ENCODE results near the gene PBRM1. TPM values are rescaled to one million over a fixed set of nuclear protein-coding genes. Genes with fewer than 3 reads are reported as not detected.

Gene PBRM1
- total and polyA plus RNA-seq, 3 experiments from 2014 or later: 78.6 to 83.6 (median 81.4) TPM

- CTCF ChIA-PET: no interaction called here
- POLR2A ChIA-PET: no interaction called here
- peaks cover 0 to 84% (median 32%) of the 10 kb centered on the region in 3 donors for H3K36me3 Mint-ChIP-seq
Observed at GRCh38 chr3:52649461-52650210, 36.1 kb downstream of the PBRM1 start.

GRCh38 chr3:52645549-52645948 lies 40.2 kb downstream of the PBRM1 start:
- Histone ChIP-seq H3K27ac (ENCODE audit: low read depth, low read length) (no peak overlapping the region), H3K27me3 (ENCODE audit: insufficient read depth, low read length, poor library complexity, severe bottlenecking) (no peaks in the 10 kb centered on the region), H3K4me3 (ENCODE audit: low read length) (no peak overlapping the region), H3K4me1 (ENCODE audit: insufficient read depth, low read length) (no peaks in the 10 kb centered on the region), H3K9me3 (ENCODE audit: low read length) (no peaks in the 10 kb centered on the region), H3K36me3 (ENCODE audit: insufficient read depth, low read length) (peaks cover 37% of the 10 kb centered on the region)
- H3K4me3 Mint-ChIP-seq: no peak overlapping the region
- no peaks in the 10 kb centered on the region for H3K27me3 Mint-ChIP-seq
- H3K4me1 Mint-ChIP-seq: no peaks in the 10 kb centered on the region
- ChIA-PET CTCF (interaction anchor here (0.6 kb wide), 1 partner anchor 234 kb away, joined by 4 read pairs; no protein-coding TSS in a partner anchor), POLR2A (no interaction called here)
- no peak overlapping the region for H3K27ac Mint-ChIP-seq
- DNase-seq: no peak
- no peaks in the 10 kb centered on the region for H3K9me3 Mint-ChIP-seq
- peaks cover 0 to 82% (median 24%) of the 10 kb centered on the region in 3 donors for H3K36me3 Mint-ChIP-seq

More at GRCh38 chr3:52649461-52650210, 36.1 kb downstream of the PBRM1 start:
- Mint-ChIP-seq H3K27me3 (no peaks in the 10 kb centered on the region), H3K9me3 (no peaks in the 10 kb centered on the region), H3K4me3 (no peak overlapping the region), H3K27ac (peak overlapping the region in 3 of 8 donors; percentile 19 to 59 (median 22)), H3K4me1 (peaks cover 0 to 7% (median 0%) of the 10 kb centered on the region in 3 donors)
- Histone ChIP-seq H3K36me3 (ENCODE audit: insufficient read depth, low read length) (peaks cover 38% of the 10 kb centered on the region), H3K4me1 (ENCODE audit: insufficient read depth, low read length) (no peaks in the 10 kb centered on the region), H3K9me3 (ENCODE audit: low read length) (no peaks in the 10 kb centered on the region), H3K27me3 (ENCODE audit: insufficient read depth, low read length, poor library complexity, severe bottlenecking) (no peaks in the 10 kb centered on the region), H3K4me3 (ENCODE audit: low read length) (no peak overlapping the region), H3K27ac (ENCODE audit: low read depth, low read length) (no peak overlapping the region)
- DNase-seq: no peak

DNA sequence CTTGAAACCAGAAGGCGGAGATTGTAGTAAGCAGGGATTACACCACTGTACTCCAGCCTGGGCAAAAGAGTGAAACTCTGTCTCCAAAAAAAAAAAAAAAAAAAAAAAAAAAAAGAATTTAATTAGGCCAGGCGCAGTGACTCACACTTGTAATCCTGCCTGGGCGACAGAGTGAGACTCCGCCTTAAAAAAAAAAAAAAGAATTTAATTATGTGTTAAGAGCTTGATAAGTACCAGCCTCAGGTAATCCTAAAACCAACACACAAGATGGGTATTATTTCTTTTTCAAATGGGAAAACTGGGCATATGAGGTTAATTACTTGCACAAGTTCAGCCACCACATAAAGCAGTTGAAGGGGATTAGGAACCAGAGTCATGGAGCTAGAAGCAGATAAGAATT lies 49.0 kb downstream of the PBRM1 start:
- DNase-seq: no peak
- Histone ChIP-seq H3K4me3 (ENCODE audit: low read length) (no peak overlapping the region), H3K9me3 (ENCODE audit: low read length) (no peaks in the 10 kb centered on the region), H3K27ac (ENCODE audit: low read depth, low read length) (no peak overlapping the region), H3K36me3 (ENCODE audit: insufficient read depth, low read length) (peaks cover 17% of the 10 kb centered on the region), H3K4me1 (ENCODE audit: insufficient read depth, low read length) (no peaks in the 10 kb centered on the region), H3K27me3 (ENCODE audit: insufficient read depth, low read length, poor library complexity, severe bottlenecking) (no peaks in the 10 kb centered on the region)
- ChIA-PET POLR2A (no interaction called here), CTCF (no interaction called here)
- Mint-ChIP-seq H3K27ac (no peak overlapping the region), H3K4me1 (no peaks in the 10 kb centered on the region), H3K36me3 (peaks cover 0 to 73% (median 16%) of the 10 kb centered on the region in 3 donors), H3K9me3 (no peaks in the 10 kb centered on the region), H3K4me3 (no peak overlapping the region), H3K27me3 (no peaks in the 10 kb centered on the region)

GRCh38 chr3:52633786-52634185 lies 51.9 kb downstream of the PBRM1 start:
- Histone ChIP-seq H3K9me3 (ENCODE audit: low read length) (no peaks in the 10 kb centered on the region), H3K4me3 (ENCODE audit: low read length) (no peak overlapping the region), H3K27ac (ENCODE audit: low read depth, low read length) (no peak overlapping the region), H3K4me1 (ENCODE audit: insufficient read depth, low read length) (no peaks in the 10 kb centered on the region), H3K27me3 (ENCODE audit: insufficient read depth, low read length, poor library complexity, severe bottlenecking) (no peaks in the 10 kb centered on the region), H3K36me3 (ENCODE audit: insufficient read depth, low read length) (peaks cover 22% of the 10 kb centered on the region)
- DNase-seq: no peak
- POLR2A ChIA-PET: no interaction called here
- CTCF ChIA-PET: no interaction called here
- Mint-ChIP-seq H3K36me3 (peaks cover 0 to 64% (median 11%) of the 10 kb centered on the region in 3 donors), H3K9me3 (no peaks in the 10 kb centered on the region), H3K27ac (peak overlapping the region in 1 of 8 donors; percentile 38), H3K4me1 (no peaks in the 10 kb centered on the region), H3K27me3 (no peaks in the 10 kb centered on the region), H3K4me3 (no peak overlapping the region)

DNA sequence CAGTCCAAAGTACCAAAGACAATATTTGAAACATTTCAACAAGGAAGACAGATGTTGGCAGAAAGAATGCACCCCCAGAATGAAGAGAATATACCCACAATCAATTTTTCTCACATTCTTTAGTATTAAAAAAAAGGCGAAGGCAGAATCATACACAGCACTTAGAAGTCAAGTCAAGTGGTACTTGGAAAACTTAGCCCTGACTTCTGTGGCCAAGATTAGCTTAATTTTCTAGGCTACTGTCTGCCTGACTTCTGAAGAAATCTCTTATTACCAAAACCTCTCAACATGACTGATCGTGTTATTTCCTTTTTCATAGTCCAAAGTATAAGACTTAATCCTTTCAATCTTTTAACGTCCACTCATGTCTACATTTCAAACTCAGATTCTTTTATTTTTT lies 60.7 kb downstream of the PBRM1 start:
- no peaks in the 10 kb centered on the region for H3K27me3 Mint-ChIP-seq
- no peak overlapping the region for H3K4me3 Mint-ChIP-seq
- DNase-seq: no peak
- H3K27ac ChIP-seq (ENCODE audit: low read depth, low read length): no peak overlapping the region
- H3K4me3 ChIP-seq (ENCODE audit: low read length): no peak overlapping the region
- peaks cover 28% of the 10 kb centered on the region for H3K36me3 ChIP-seq (ENCODE audit: insufficient read depth, low read length)
- H3K4me1 ChIP-seq (ENCODE audit: insufficient read depth, low read length): no peaks in the 10 kb centered on the region
- no peaks in the 10 kb centered on the region for H3K9me3 Mint-ChIP-seq
- H3K27ac Mint-ChIP-seq: peak overlapping the region in 3 of 8 donors; percentile 4 to 50 (median 36)
- no peaks in the 10 kb centered on the region for H3K27me3 ChIP-seq (ENCODE audit: insufficient read depth, low read length, poor library complexity, severe bottlenecking)
- POLR2A ChIA-PET: interaction anchor here (0.6 kb wide), 1 partner anchor 494 kb away, joined by 4 read pairs; no protein-coding TSS in a partner anchor
- CTCF ChIA-PET: no interaction called here
- H3K36me3 Mint-ChIP-seq: peaks cover 0 to 72% (median 22%) of the 10 kb centered on the region in 3 donors
- H3K4me1 Mint-ChIP-seq: peaks cover 12 to 22% (median 18%) of the 10 kb centered on the region in 3 donors
- H3K9me3 ChIP-seq (ENCODE audit: low read length): no peaks in the 10 kb centered on the region

- no peak overlapping the region for H3K4me3 Mint-ChIP-seq
- peak overlapping the region in 4 of 8 donors; percentile 6 to 53 (median 12) for H3K27ac Mint-ChIP-seq
- peaks cover 15 to 25% (median 21%) of the 10 kb centered on the region in 3 donors for H3K4me1 Mint-ChIP-seq
- Histone ChIP-seq H3K9me3 (ENCODE audit: low read length) (no peaks in the 10 kb centered on the region), H3K27ac (ENCODE audit: low read depth, low read length) (no peak overlapping the region), H3K4me3 (ENCODE audit: low read length) (no peak overlapping the region), H3K27me3 (ENCODE audit: insufficient read depth, low read length, poor library complexity, severe bottlenecking) (no peaks in the 10 kb centered on the region), H3K4me1 (ENCODE audit: insufficient read depth, low read length) (no peaks in the 10 kb centered on the region), H3K36me3 (ENCODE audit: insufficient read depth, low read length) (peaks cover 24% of the 10 kb centered on the region)
- CTCF ChIA-PET: no interaction called here
- POLR2A ChIA-PET: no interaction called here
- H3K27me3 Mint-ChIP-seq: no peaks in the 10 kb centered on the region
- no peak for DNase-seq
- no peaks in the 10 kb centered on the region for H3K9me3 Mint-ChIP-seq
- peaks cover 0 to 67% (median 21%) of the 10 kb centered on the region in 3 donors for H3K36me3 Mint-ChIP-seq
Observed at GRCh38 chr3:52623234-52623792, 62.4 kb downstream of the PBRM1 start.

- Histone ChIP-seq H3K36me3 (ENCODE audit: insufficient read depth, low read length) (peaks cover 19% of the 10 kb centered on the region), H3K27ac (ENCODE audit: low read depth, low read length) (no peak overlapping the region), H3K4me3 (ENCODE audit: low read length) (no peak overlapping the region), H3K27me3 (ENCODE audit: insufficient read depth, low read length, poor library complexity, severe bottlenecking) (no peaks in the 10 kb centered on the region), H3K4me1 (ENCODE audit: insufficient read depth, low read length) (no peaks in the 10 kb centered on the region), H3K9me3 (ENCODE audit: low read length) (no peaks in the 10 kb centered on the region)
- Mint-ChIP-seq H3K36me3 (peaks cover 8 to 66% (median 20%) of the 10 kb centered on the region in 3 donors), H3K9me3 (no peaks in the 10 kb centered on the region), H3K27ac (peak overlapping the region in 3 of 8 donors; percentile 29 to 77 (median 74)), H3K4me3 (no peak overlapping the region), H3K4me1 (peaks cover 15 to 25% (median 21%) of the 10 kb centered on the region in 3 donors), H3K27me3 (no peaks in the 10 kb centered on the region)
- ChIA-PET POLR2A (no interaction called here), CTCF (no interaction called here)
- DNase-seq: no peak
Observed at GRCh38 chr3:52620580-52620979, 65.1 kb downstream of the PBRM1 start.

DNA sequence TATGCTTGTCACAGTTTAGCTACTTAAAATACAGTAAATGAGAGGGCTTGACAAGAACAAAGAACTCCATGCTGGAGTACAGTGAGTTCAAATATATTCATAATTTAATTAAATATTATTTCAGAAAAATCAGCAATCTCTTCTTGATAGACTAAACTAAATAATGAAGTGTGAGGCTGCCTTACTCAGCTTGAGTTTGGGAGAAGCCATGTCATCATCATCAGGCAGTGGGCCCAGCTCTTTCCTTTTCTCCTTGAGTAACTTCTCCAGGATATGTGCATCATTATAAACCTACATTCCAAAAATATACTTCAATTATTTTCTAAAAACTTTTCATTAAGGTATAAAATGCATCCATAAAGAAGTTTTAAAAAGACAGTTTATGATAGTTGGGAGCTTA lies 70.5 kb downstream of the PBRM1 start:
- Histone ChIP-seq H3K27me3 (ENCODE audit: insufficient read depth, low read length, poor library complexity, severe bottlenecking) (no peaks in the 10 kb centered on the region), H3K27ac (ENCODE audit: low read depth, low read length) (no peak overlapping the region), H3K4me1 (ENCODE audit: insufficient read depth, low read length) (no peaks in the 10 kb centered on the region), H3K4me3 (ENCODE audit: low read length) (no peak overlapping the region), H3K36me3 (ENCODE audit: insufficient read depth, low read length) (peaks cover 25% of the 10 kb centered on the region), H3K9me3 (ENCODE audit: low read length) (no peaks in the 10 kb centered on the region)
- Mint-ChIP-seq H3K36me3 (peaks cover 8 to 80% (median 24%) of the 10 kb centered on the region in 3 donors), H3K27ac (no peak overlapping the region), H3K9me3 (no peaks in the 10 kb centered on the region), H3K4me1 (peaks cover 4 to 8% (median 4%) of the 10 kb centered on the region in 3 donors), H3K27me3 (peaks cover 0 to 2% of the 10 kb centered on the region in 2 donors), H3K4me3 (no peak overlapping the region)
- CTCF ChIA-PET: interaction anchor here (1.0 kb wide), 1 partner anchor 12 kb away, joined by 3 read pairs; no protein-coding TSS in a partner anchor
- no peak for DNase-seq
- POLR2A ChIA-PET: no interaction called here

Data from CD8-positive, alpha-beta memory T cell (primary cell).